Psoas muscle (tissue), 8 donors: Measurements from ENCODE around the gene DAAM2. TPM values are rescaled to one million over a fixed set of nuclear protein-coding genes. Genes with fewer than 3 reads are reported as not detected.

Experiments used
- ATAC-seq, 4 donors: fragments of 200-7000 bp; cut with Tn5 transposase; one replicate each; pipeline ENCODE4 v1.9.1; 2020; ENCODE audit warnings: moderate library complexity in 3 of 4, mild to moderate bottlenecking in 2 of 4
- DNase-seq, 2 donors: peaks; one replicate each; pipeline ENCODE4 v3.0.0-alpha.2; 2020
- H3K27ac ChIP-seq: fragments of 200-600 bp; one replicate; pipeline ENCODE4 v1.8.0; 2022
- H3K27me3 ChIP-seq, 3 donors: fragments of 200-600 bp in 1 of 3; one replicate each; pipeline versions ENCODE4 v1.6.1 to v1.8.0; 2013 to 2022; ENCODE audit warnings: low read length in 2 of 3, mild to moderate bottlenecking in 2 of 3, moderate library complexity in 1 of 3; ENCODE audit not compliant: insufficient read depth in 3 of 3
- H3K36me3 ChIP-seq, 2 donors: fragments of 200-600 bp in 1 of 2; one replicate each; pipeline versions ENCODE4 v1.6.1 to v1.8.0; 2013 to 2022; ENCODE audit warnings: low read depth in 1 of 2, mild to moderate bottlenecking in 1 of 2, moderate library complexity in 1 of 2; ENCODE audit not compliant: insufficient read depth in 1 of 2
- H3K4me1 ChIP-seq: fragments of 200-600 bp; one replicate; pipeline ENCODE4 v1.8.0; 2022
- H3K4me3 ChIP-seq: fragments of 200-600 bp; one replicate; pipeline ENCODE4 v1.8.0; 2022; ENCODE audit warnings: mild to moderate bottlenecking
- H3K9me3 ChIP-seq: fragments of 200-600 bp; one replicate; pipeline ENCODE4 v1.8.0; 2022
- WGBS, 3 donors: extraction: QIAGEN DNeasy Blood & Tissue Kit; methylation state at CpG; one replicate each; pipeline versions ENCODE4 v1.1.6 to v1.1.7; 2013; 5-methylcytosine and 5-hydroxymethylcytosine counted together
- intact Hi-C, 2 donors: fragments of 100-400 bp; cut with DNase I; formaldehyde crosslinking; loops; one replicate each; pipeline versions ENCODE4 v1.11.0 to v1.14.2; 2022
- polyA plus RNA-seq, 3 donors: library from polyadenylated mRNA; stranded (reverse); fragments of 200-250 nt; gene quantifications; one replicate each; pipeline ENCODE4 v1.2.3, GENCODE V29; 2013
- total RNA-seq, 4 donors: library from RNA; stranded (reverse); fragmentation: NEBNext Ultra II Directional in 2 of 4; extraction: Animal tissue kit (Norgen Biotek cat#: 25700) in 2 of 4; gene quantifications; one replicate each; pipeline versions ENCODE4 v1.2.1 to v1.2.4, GENCODE V29; 2021 to 2023
- TF ChIP-seq, protein P1 (sequence below): fragments of 200-600 bp; IDR thresholded peaks from one replicate; pipeline ENCODE4 v1.8.0; 2022; ENCODE audit warnings: antibody characterized with exemption
- donor health status: healthy with polysubstance abuse.
- donor health status: DM: no; HTN: no; CAD: no; lungs with moderate emphysema.
- donor health status: Bipolar disorder and iron deficiency.
- donor health status: healthy.
- donor health status: DM: yes; HTN: yes; CAD: no.
- donor health status: DM: no; HTN: no; CAD: no.
- donor health status: DM: no; HTN: no; CAD: no.
- donor health status: DM: yes; HTN: yes; CAD: no.

Gene DAAM2
- total and polyA plus RNA-seq, 7 donors = 7.0 to 67.1 (median 26.5) TPM

DNA sequence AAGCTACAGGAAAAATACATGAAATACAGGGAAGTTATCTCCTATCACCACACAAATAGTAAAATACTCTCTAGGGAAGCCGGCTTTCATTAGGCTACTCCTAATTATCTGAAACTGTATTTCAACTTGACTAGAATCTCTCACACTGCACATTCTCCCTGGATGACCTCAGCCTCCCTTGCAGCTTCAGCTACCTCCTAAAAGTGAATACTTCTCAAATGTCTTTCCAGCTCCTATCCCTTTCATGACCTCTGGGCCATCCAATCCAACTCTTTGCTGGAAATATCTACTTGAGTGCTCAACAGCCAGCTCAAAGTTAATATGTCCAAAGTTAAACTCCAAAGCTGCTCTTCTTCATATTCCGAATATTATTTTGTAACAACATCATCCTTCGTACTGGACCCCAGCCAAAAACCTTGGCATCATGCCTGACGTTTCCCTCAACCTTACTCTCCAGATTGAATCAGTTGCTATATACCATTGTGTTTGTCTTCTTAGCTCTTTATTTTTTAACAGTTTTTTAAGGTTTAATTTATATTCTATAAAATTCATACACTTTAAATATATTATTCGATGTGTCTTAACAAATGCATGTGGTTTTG lies 37.6 kb upstream of the DAAM2 start:
- Histone ChIP-seq H3K4me3 (no peak overlapping the region), H3K27ac (no peak overlapping the region), H3K27me3 (no peaks in the 10 kb centered on the region), H3K36me3 (no peaks in the 10 kb centered on the region), H3K4me1 (peaks cover 19% of the 10 kb centered on the region), H3K9me3 (no peaks in the 10 kb centered on the region)
- intact Hi-C loops = no loop called here
- DNase-seq (peak in 1 of 2 donors; percentile 27), ATAC-seq (peak in 3 of 4 donors; percentile 68 to 81 (median 74))
- 38 to 58% (median 43%) methylated on average over 5 of the region's 5 CpGs for WGBS, 3 donors
- TF ChIP-seq, protein P1, sequence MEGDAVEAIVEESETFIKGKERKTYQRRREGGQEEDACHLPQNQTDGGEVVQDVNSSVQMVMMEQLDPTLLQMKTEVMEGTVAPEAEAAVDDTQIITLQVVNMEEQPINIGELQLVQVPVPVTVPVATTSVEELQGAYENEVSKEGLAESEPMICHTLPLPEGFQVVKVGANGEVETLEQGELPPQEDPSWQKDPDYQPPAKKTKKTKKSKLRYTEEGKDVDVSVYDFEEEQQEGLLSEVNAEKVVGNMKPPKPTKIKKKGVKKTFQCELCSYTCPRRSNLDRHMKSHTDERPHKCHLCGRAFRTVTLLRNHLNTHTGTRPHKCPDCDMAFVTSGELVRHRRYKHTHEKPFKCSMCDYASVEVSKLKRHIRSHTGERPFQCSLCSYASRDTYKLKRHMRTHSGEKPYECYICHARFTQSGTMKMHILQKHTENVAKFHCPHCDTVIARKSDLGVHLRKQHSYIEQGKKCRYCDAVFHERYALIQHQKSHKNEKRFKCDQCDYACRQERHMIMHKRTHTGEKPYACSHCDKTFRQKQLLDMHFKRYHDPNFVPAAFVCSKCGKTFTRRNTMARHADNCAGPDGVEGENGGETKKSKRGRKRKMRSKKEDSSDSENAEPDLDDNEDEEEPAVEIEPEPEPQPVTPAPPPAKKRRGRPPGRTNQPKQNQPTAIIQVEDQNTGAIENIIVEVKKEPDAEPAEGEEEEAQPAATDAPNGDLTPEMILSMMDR = no peak

DNA sequence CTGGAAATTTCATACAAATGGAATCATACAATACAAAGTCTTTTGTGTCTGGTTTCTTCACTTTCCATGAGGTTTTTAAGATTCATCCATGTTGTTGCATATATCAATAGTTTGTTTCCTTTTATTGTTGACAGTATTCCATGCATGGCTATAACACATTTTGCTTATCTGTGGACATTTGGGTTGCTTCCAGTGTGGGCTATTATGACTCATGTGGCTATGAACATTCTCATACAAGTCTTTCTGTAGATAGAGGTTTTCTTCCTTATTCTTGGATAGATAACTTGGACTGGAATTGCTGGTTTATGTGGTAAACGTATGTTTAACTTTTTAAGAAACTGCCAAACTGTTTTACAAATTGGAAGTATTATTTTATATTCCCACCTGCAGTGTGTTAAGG lies 36.9 kb upstream of the DAAM2 start:
- Histone ChIP-seq H3K27ac (no peak overlapping the region), H3K4me3 (no peak overlapping the region), H3K4me1 (peaks cover 25% of the 10 kb centered on the region), H3K36me3 (no peaks in the 10 kb centered on the region), H3K27me3 (no peaks in the 10 kb centered on the region), H3K9me3 (no peaks in the 10 kb centered on the region)
- TF ChIP-seq, protein P1 = no peak
- WGBS, 3 donors = 87 to 92% (median 88%) methylated on average over 1 of the region's 1 CpG
- DNase-seq (no peak), ATAC-seq (no peak)
- intact Hi-C loops = no loop called here

DNA sequence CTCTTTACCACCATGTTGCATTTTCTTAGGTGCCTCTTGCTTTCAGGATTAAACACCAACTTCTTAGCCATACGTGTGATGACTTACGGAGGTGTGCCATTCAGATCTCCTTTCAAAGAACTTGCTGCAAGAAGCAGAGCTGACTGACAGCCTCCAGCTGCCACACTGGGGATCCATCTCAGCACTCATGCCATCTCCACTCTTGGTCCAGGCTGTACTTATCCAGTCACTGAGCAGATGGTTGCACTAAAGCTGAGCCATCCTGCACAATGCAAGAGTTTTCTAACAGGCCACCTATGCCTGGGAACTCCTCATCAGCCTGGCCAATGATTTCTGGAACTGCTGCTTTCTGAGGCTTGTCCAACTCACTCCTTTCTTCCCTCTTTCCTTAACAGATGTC lies 35.6 kb upstream of the DAAM2 start:
- Histone ChIP-seq H3K27ac (no peak overlapping the region), H3K36me3 (no peaks in the 10 kb centered on the region), H3K27me3 (no peaks in the 10 kb centered on the region), H3K4me3 (no peak overlapping the region), H3K4me1 (peaks cover 33% of the 10 kb centered on the region), H3K9me3 (no peaks in the 10 kb centered on the region)
- 32 to 64% (median 38%) methylated on average over 2 of the region's 2 CpGs for WGBS, 3 donors
- TF ChIP-seq, protein P1 = no peak
- intact Hi-C loops = no loop called here
- no peak for DNase-seq
- peak in 3 of 4 donors; percentile 65 to 71 (median 65) for ATAC-seq

DNA sequence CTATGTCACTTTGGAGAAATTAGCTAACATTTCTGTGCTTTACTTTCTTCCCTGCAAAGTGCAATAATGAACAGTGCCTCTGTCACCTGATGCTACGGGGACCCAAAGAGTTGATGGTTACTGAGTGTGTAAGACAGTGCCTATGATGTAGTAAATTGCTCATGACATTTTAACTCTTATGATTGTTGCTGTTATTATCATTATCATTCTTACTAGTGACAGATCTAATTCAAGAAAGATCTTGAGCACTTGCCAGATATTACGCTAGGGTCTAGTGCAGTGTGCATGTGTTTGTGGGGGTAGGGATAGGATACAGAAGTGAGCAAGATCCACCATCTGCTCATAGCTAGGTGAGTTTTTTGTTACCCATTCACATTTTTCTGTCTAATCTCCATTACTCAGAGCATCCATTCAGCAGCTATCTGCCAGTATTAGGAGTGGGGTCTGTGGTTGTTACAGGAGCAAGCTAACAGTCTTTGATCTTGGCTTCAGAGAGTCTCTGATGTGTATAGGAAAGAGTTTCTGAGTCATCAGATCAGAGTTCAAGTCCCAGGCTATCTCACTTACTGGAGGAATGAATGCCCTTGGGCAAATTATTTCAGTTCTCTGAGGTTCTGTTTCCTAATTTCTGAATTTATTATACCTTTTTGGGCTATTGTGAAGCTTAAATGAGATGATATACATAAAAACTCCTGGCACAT lies 33.1 kb upstream of the DAAM2 start:
- TF ChIP-seq, protein P1 = no peak
- H3K27ac ChIP-seq = no peak overlapping the region
- intact Hi-C loops = no loop called here
- no peaks in the 10 kb centered on the region for H3K9me3 ChIP-seq
- peaks cover 26% of the 10 kb centered on the region for H3K4me1 ChIP-seq
- DNase-seq (no peak), ATAC-seq (no peak)
- WGBS, 3 donors = 67 to 86% (median 78%) methylated on average over 2 of the region's 2 CpGs
- H3K27me3 ChIP-seq = no peaks in the 10 kb centered on the region
- H3K36me3 ChIP-seq = no peaks in the 10 kb centered on the region
- no peak overlapping the region for H3K4me3 ChIP-seq
